Neuronal stem cell (in vitro differentiated cells): ENCODE results near the gene KIF1A.

Experiments
- DNase-seq: peaks from one replicate; pipeline ENCODE4 v3.0.0-alpha.2; 2013; ENCODE audit warnings: low spot score
- H2AFZ ChIP-seq: one replicate; pipeline ENCODE4 v1.6.1; 2013; ENCODE audit warnings: mild to moderate bottlenecking, low read length, inconsistent platforms
- H2AK5ac ChIP-seq: 2 replicates; pipeline ENCODE4 v1.6.1; 2013; ENCODE audit warnings: low read depth, mild to moderate bottlenecking, inconsistent platforms, low read length, moderate library complexity, mixed read lengths
- H2BK120ac ChIP-seq: 2 replicates; pipeline ENCODE4 v1.6.1; 2013; ENCODE audit warnings: low read depth, mild to moderate bottlenecking, inconsistent platforms, low read length, moderate library complexity, mixed read lengths
- H2BK12ac ChIP-seq: one replicate; pipeline ENCODE4 v1.6.1; 2013; ENCODE audit warnings: low read length, inconsistent platforms
- H2BK15ac ChIP-seq: 2 replicates; pipeline ENCODE4 v1.6.1; 2013; ENCODE audit warnings: mild to moderate bottlenecking, low read length, inconsistent platforms, mixed read lengths
- H2BK5ac ChIP-seq: one replicate; pipeline ENCODE4 v1.6.1; 2013; ENCODE audit warnings: inconsistent platforms, mild to moderate bottlenecking, low read length, moderate library complexity
- H3K14ac ChIP-seq: one replicate; pipeline ENCODE4 v1.6.1; 2013; ENCODE audit warnings: low read length, inconsistent platforms
- H3K18ac ChIP-seq: 2 replicates; pipeline ENCODE4 v1.6.1; 2013; ENCODE audit warnings: low read length, inconsistent platforms
- H3K23ac ChIP-seq: 2 replicates; pipeline ENCODE4 v1.6.1; 2013; ENCODE audit warnings: low read depth, mild to moderate bottlenecking, mixed read lengths, low read length, inconsistent platforms; ENCODE audit not compliant: poor library complexity
- H3K27ac ChIP-seq: replicated peaks from 3 replicates; pipeline ENCODE4 v1.5.1; 2013; ENCODE audit warnings: low read length, inconsistent platforms
- H3K27me3 ChIP-seq, 3 experiments: 2 replicates each; pipeline ENCODE4 v1.6.1; 2013; ENCODE audit warnings: low read length in 3 of 3, mild to moderate bottlenecking in 2 of 3, inconsistent platforms in 1 of 3, low read depth in 1 of 3, mixed read lengths in 1 of 3, moderate library complexity in 1 of 3; ENCODE audit not compliant: control insufficient read depth in 3 of 3, insufficient read depth in 3 of 3
- H3K36me3 ChIP-seq, 2 donors: replicated peaks in 1 of 2; 2 replicates each; pipeline ENCODE4 v1.6.1; 2013; ENCODE audit warnings: low read length in 2 of 2; ENCODE audit not compliant: control insufficient read depth in 2 of 2, insufficient read depth in 2 of 2
- H3K4ac ChIP-seq: 2 replicates; pipeline ENCODE4 v1.6.1; 2013; ENCODE audit warnings: inconsistent platforms, mild to moderate bottlenecking, low read length, moderate library complexity
- H3K4me1 ChIP-seq, 2 donors: 1 replicate in 1 of 2; 2 replicates in 1 of 2; pipeline ENCODE4 v1.6.1; 2013; ENCODE audit warnings: low read length in 2 of 2, low read depth in 1 of 2; ENCODE audit not compliant: control insufficient read depth in 2 of 2, insufficient read depth in 1 of 2
- H3K4me2 ChIP-seq: one replicate; pipeline ENCODE4 v1.6.1; 2013; ENCODE audit warnings: mild to moderate bottlenecking, low read length, inconsistent platforms; ENCODE audit not compliant: insufficient read depth, poor library complexity, severe bottlenecking
- H3K4me3 ChIP-seq, 2 donors: 2 replicates each; pipeline ENCODE4 v1.5.1; 2013; ENCODE audit warnings: low read length in 2 of 2, mild to moderate bottlenecking in 2 of 2, inconsistent platforms in 1 of 2, moderate library complexity in 1 of 2
- H3K79me1 ChIP-seq: one replicate; pipeline ENCODE4 v1.6.1; 2013; ENCODE audit warnings: low read depth, mild to moderate bottlenecking, inconsistent platforms, low read length, moderate library complexity
- H3K9ac ChIP-seq: one replicate; pipeline ENCODE4 v1.6.1; 2013; ENCODE audit warnings: mild to moderate bottlenecking, low read depth, low read length, inconsistent platforms; ENCODE audit not compliant: poor library complexity
- H3K9me3 ChIP-seq, 2 donors: replicated peaks in 1 of 2; 2 replicates each; pipeline versions ENCODE3 to v1.6.1; 2013; ENCODE audit warnings: low read length in 2 of 2, mild to moderate bottlenecking in 2 of 2, inconsistent platforms in 1 of 2, low read depth in 1 of 2, mixed read lengths in 1 of 2, moderate library complexity in 1 of 2; ENCODE audit not compliant: control insufficient read depth in 2 of 2, insufficient read depth in 1 of 2
- H4K8ac ChIP-seq: one replicate; pipeline ENCODE4 v1.6.1; 2013; ENCODE audit warnings: low read depth, mild to moderate bottlenecking, inconsistent platforms, low read length, moderate library complexity
- H4K91ac ChIP-seq: one replicate; pipeline ENCODE4 v1.6.1; 2013; ENCODE audit warnings: low read length, low read depth, mild to moderate bottlenecking, inconsistent platforms; ENCODE audit not compliant: poor library complexity
- WGBS, 2 donors: extraction: QIAGEN DNeasy Blood & Tissue Kit; methylation state at CpG; one replicate each; pipeline ENCODE4 v1.1.7; 2013; ENCODE audit warnings: missing lambda C conversion rate in 2 of 2, mixed read lengths in 1 of 2; ENCODE audit not compliant: insufficient read length in 2 of 2, insufficient replicate concordance in 1 of 2; ENCODE audit errors: extremely low coverage in 2 of 2; 5-methylcytosine and 5-hydroxymethylcytosine counted together

KIF1A gene

DNA sequence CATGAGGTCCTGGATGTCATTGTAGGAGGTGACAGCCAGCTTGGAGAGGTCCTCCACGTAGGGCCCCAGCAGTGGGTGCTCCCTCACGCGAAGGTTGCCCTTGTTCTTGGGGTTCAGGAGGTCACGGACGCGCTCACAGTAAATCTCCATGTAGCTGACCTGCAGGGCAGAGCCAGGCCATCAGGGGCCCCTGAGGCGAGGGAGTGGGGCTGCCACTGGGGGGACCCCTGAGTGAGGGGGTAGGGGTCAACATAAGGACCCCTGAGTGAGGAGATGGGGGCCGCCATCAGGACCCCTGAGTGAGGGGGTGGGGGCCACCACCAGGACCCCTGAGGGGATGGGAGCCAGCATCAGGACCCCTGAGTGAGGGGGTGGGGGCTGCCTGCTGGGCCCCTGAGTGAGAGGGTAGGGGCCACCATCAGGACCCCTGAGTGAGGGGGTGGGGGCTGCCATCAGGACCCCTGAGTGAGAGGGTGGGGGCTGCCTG, 33.6 kb downstream of the KIF1A start:
- Histone ChIP-seq H3K4ac (no peak overlapping the region), H2BK15ac (no peak overlapping the region), H2BK5ac (no peak overlapping the region), H3K36me3 (peaks cover 48 to 63% of the 10 kb centered on the region in 2 donors), H2BK120ac (no peak overlapping the region), H2BK12ac (no peak overlapping the region), H3K9me3 (no peaks in the 10 kb centered on the region), H3K4me3 (no peak overlapping the region), H3K23ac (no peak overlapping the region), H3K27ac (no peak overlapping the region), H3K4me1 (no peaks in the 10 kb centered on the region), H4K91ac (no peak overlapping the region), H3K18ac (peak overlapping the region; percentile 19), H3K9ac (peak overlapping the region; percentile 60), H3K79me1 (peaks cover 26% of the 10 kb centered on the region), H3K14ac (peak overlapping the region; percentile 8), H4K8ac (no peak overlapping the region), H2AFZ (no peak overlapping the region), H3K27me3 (no peaks in the 10 kb centered on the region), H3K4me2 (no peak overlapping the region), H2AK5ac (no peak overlapping the region)
- WGBS, 2 donors: no CpG with 5 or more reads among the region's 8 CpGs
- DNase-seq: no peak

DNA sequence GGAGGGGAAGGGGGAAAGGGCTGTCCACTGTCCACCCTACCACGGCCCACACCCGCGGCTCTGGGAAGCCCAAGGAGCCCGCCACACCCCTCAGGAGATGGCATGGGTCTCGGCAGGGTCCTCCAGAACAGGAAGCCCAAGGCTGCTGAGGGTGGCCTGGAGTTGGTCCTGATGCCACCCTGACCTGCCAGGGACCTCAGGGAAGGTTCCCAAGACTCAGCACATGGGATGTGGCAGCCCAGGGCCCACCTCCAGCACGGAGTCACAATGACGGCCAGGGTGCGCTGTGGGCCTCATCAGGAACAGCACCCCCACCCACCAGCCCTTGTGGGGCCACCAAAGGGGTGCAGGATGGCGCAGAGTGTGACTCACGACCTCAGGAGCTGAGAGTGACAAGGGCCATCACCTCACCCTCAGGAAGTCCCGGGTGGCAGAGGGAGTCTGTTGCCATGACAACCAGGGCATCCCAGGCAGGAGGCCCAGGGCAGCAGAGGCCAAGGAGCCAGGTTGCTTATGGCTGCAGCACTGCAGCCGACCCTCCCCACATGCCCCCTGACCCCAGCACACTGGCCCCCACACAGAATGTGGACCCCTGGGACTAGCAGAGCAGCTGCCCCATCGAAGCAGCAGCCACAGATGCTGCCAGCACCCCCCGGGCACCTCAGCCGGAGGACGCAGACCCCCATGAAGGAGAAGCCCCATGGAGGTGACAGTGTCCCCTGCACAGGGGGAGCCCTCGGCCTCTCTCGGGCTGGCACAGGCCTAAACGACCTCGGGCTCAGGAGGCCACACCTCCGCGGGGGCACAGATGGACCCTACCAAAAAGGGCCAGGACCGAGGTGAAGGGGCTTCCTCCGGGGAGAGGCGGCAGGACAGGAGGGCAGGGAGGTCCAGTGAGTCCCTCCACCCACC, 34.3 kb downstream of the KIF1A start:
- no peak for DNase-seq
- Histone ChIP-seq H3K79me1 (peaks cover 21% of the 10 kb centered on the region), H2AFZ (no peak overlapping the region), H3K4me1 (no peaks in the 10 kb centered on the region), H2BK5ac (peak overlapping the region; percentile 13), H3K23ac (no peak overlapping the region), H3K36me3 (peaks cover 48 to 63% of the 10 kb centered on the region in 2 donors), H3K27me3 (no peaks in the 10 kb centered on the region), H4K8ac (no peak overlapping the region), H3K9me3 (no peaks in the 10 kb centered on the region), H3K14ac (peak overlapping the region; percentile 8), H3K27ac (no peak overlapping the region), H3K9ac (no peak overlapping the region), H3K18ac (peak overlapping the region; percentile 17), H2AK5ac (no peak overlapping the region), H2BK120ac (no peak overlapping the region), H3K4me2 (no peak overlapping the region), H3K4ac (no peak overlapping the region), H2BK12ac (no peak overlapping the region), H4K91ac (no peak overlapping the region), H3K4me3 (no peak overlapping the region), H2BK15ac (no peak overlapping the region)
- WGBS, 2 donors: no CpG with 5 or more reads among the region's 25 CpGs

DNA sequence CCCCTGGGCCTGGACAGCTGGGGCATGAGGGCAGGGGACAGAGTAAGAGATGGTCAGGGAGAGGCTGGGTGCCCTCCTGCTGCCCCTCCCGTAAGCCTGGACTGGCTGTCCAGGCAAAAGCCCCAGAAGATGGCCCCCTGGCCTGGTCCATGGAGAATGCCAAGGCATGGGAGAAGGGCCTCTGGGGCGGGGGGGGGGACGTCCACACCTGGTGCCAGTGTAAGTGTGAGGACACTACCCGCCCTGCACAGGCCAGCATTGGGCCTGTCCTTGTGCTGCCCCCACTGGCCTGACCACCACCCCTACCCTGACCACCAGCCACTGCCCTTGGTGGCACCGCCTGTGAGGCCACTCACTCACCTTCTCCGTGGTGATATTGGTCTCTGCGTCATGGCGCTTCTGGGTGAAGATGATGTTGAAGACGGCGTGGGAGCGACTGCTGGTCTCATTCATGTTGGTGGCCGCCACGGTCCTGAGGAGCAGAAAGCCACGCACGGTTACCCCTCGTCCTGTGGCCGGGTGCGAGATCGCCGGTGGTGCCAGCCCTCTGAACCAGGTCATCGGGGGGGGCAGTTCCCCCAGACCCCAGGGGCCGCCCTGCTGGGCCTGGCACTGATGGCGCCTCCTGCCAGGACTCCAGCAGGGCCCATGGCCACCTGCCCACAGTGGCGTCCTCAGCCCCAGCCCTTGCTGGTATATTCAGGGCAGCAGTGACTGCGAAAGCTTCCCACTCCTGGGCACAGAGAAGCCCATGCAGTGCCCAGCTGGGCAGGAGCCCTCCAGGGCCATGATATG, 35.2 kb downstream of the KIF1A start:
- Histone ChIP-seq H2AFZ (no peak overlapping the region), H2BK120ac (no peak overlapping the region), H2BK5ac (no peak overlapping the region), H3K79me1 (peaks cover 22% of the 10 kb centered on the region), H2BK12ac (peak overlapping the region; percentile 41), H2AK5ac (no peak overlapping the region), H3K23ac (no peak overlapping the region), H4K8ac (no peak overlapping the region), H4K91ac (no peak overlapping the region), H3K4me2 (no peak overlapping the region), H2BK15ac (no peak overlapping the region), H3K27me3 (no peaks in the 10 kb centered on the region), H3K36me3 (peaks cover 51 to 63% of the 10 kb centered on the region in 2 donors), H3K9me3 (no peaks in the 10 kb centered on the region), H3K4me1 (no peaks in the 10 kb centered on the region), H3K4ac (no peak overlapping the region), H3K4me3 (no peak overlapping the region), H3K9ac (peak overlapping the region; percentile 60), H3K18ac (no peak overlapping the region), H3K27ac (no peak overlapping the region), H3K14ac (peak overlapping the region; percentile 21)
- WGBS, 2 donors: no CpG with 5 or more reads among the region's 25 CpGs
- DNase-seq: no peak
